ENCODE measurements around the gene TM7SF2. TPM values are rescaled to one million over a fixed set of nuclear protein-coding genes. Genes with fewer than 3 reads are reported as not detected.
A peak's percentile ranks its signal among the peaks of the same experiment; 100 is the strongest.

The TM7SF2 gene
- total RNA-seq, 1 experiment from 2014 or later = 73.8 TPM

- Histone ChIP-seq H3K36me3 (ENCODE audit: control insufficient read depth, insufficient read depth, low read length) (peaks cover 2% of the 10 kb centered on the region; the same call in 1 of the 2 replicates), H3K4me1 (peaks cover 10% of the 10 kb centered on the region; the same call in 1 of the 2 replicates), H3K9me3 (no peaks in the 10 kb centered on the region), H3K27me3 (replicated peaks; ENCODE audit: control insufficient read depth, insufficient read depth, low read length) (no peaks in the 10 kb centered on the region), H3K4me3 (ENCODE audit: low read depth, low read length) (no peak overlapping the region)
- intact Hi-C loops (cut with micrococcal nuclease; ENCODE audit: unreplicated experiment) = no loop called here
- ChIA-PET POLR2A (no interaction called here), CTCF (interaction anchor here (0.5 kb wide), 1 partner anchor 25 kb away, joined by 5 read pairs; no protein-coding TSS in a partner anchor)
- no peaks in the 10 kb centered on the region for H3K27me3 Mint-ChIP-seq (ENCODE audit: insufficient read depth, unreplicated experiment)
- DNase-seq = no peak
- H3K4me3 Mint-ChIP-seq (ENCODE audit: unreplicated experiment) = no peak overlapping the region
- H3K36me3 Mint-ChIP-seq (ENCODE audit: insufficient read depth, unreplicated experiment) = peaks cover 16% of the 10 kb centered on the region
- H3K4me1 Mint-ChIP-seq (ENCODE audit: low read depth, unreplicated experiment) = peaks cover 7% of the 10 kb centered on the region
- H3K27ac Mint-ChIP-seq (ENCODE audit: unreplicated experiment) = no peak overlapping the region
- no peaks in the 10 kb centered on the region for H3K9me3 Mint-ChIP-seq (ENCODE audit: unreplicated experiment)
- BruUV-seq (replicated peaks) = no TSS peak
- TF ChIP-seq, protein P1, sequence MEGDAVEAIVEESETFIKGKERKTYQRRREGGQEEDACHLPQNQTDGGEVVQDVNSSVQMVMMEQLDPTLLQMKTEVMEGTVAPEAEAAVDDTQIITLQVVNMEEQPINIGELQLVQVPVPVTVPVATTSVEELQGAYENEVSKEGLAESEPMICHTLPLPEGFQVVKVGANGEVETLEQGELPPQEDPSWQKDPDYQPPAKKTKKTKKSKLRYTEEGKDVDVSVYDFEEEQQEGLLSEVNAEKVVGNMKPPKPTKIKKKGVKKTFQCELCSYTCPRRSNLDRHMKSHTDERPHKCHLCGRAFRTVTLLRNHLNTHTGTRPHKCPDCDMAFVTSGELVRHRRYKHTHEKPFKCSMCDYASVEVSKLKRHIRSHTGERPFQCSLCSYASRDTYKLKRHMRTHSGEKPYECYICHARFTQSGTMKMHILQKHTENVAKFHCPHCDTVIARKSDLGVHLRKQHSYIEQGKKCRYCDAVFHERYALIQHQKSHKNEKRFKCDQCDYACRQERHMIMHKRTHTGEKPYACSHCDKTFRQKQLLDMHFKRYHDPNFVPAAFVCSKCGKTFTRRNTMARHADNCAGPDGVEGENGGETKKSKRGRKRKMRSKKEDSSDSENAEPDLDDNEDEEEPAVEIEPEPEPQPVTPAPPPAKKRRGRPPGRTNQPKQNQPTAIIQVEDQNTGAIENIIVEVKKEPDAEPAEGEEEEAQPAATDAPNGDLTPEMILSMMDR (IDR thresholded peaks at IDR 0.05; ENCODE audit: insufficient read depth in 1 of 2, low read depth in 1 of 2, low read length in 1 of 2, severe bottlenecking in 1 of 2, unreplicated experiment in 1 of 2) = no peak
These were observed 22.1 kb upstream of the TM7SF2 start for GRCh38 chr11:65089621-65090020.

GRCh38 chr11:65090628-65091027 is 21.0 kb upstream of the TM7SF2 start:
- intact Hi-C loops (cut with micrococcal nuclease; ENCODE audit: unreplicated experiment) = no loop called here
- Mint-ChIP-seq H3K9me3 (ENCODE audit: unreplicated experiment) (no peaks in the 10 kb centered on the region), H3K4me3 (ENCODE audit: unreplicated experiment) (no peak overlapping the region), H3K27ac (ENCODE audit: unreplicated experiment) (no peak overlapping the region), H3K4me1 (ENCODE audit: low read depth, unreplicated experiment) (peaks cover 4% of the 10 kb centered on the region), H3K36me3 (ENCODE audit: insufficient read depth, unreplicated experiment) (peaks cover 13% of the 10 kb centered on the region), H3K27me3 (ENCODE audit: insufficient read depth, unreplicated experiment) (no peaks in the 10 kb centered on the region)
- Histone ChIP-seq H3K36me3 (ENCODE audit: control insufficient read depth, insufficient read depth, low read length) (peaks cover 2% of the 10 kb centered on the region; the same call in 1 of the 2 replicates), H3K9me3 (no peaks in the 10 kb centered on the region), H3K4me3 (ENCODE audit: low read depth, low read length) (no peak overlapping the region), H3K27me3 (replicated peaks; ENCODE audit: control insufficient read depth, insufficient read depth, low read length) (no peaks in the 10 kb centered on the region), H3K4me1 (peaks cover 1% of the 10 kb centered on the region)
- POLR2A ChIA-PET = interaction anchor here (0.5 to 0.6 kb wide), 2 partner anchors 21 to 266 kb away, joined by 3 read pairs; no protein-coding TSS in a partner anchor
- CTCF ChIA-PET = interaction anchor here (0.7 to 1.4 kb wide), 2 partner anchors 11 to 27 kb away, joined by 3 to 4 read pairs; partner anchors contain the start of gene ZNHIT2
- TF ChIP-seq, protein P1 (IDR thresholded peaks at IDR 0.05; ENCODE audit: insufficient read depth in 1 of 2, low read depth in 1 of 2, low read length in 1 of 2, severe bottlenecking in 1 of 2, unreplicated experiment in 1 of 2) = no peak
- BruUV-seq (replicated peaks) = no TSS peak
- no peak for DNase-seq

GRCh38 chr11:65095427-65095826 is 16.2 kb upstream of the TM7SF2 start:
- no peak for DNase-seq
- Histone ChIP-seq H3K4me3 (ENCODE audit: low read depth, low read length) (no peak overlapping the region), H3K36me3 (ENCODE audit: control insufficient read depth, insufficient read depth, low read length) (0 out of 2 replicates have a peak, but pooled peaks cover 2% of the 10 kb centered on the region), H3K27me3 (replicated peaks; ENCODE audit: control insufficient read depth, insufficient read depth, low read length) (no peaks in the 10 kb centered on the region), H3K9me3 (no peaks in the 10 kb centered on the region), H3K4me1 (peaks cover 10% of the 10 kb centered on the region)
- Mint-ChIP-seq H3K36me3 (ENCODE audit: insufficient read depth, unreplicated experiment) (peaks cover 14% of the 10 kb centered on the region), H3K4me3 (ENCODE audit: unreplicated experiment) (peak overlapping the region; percentile 86), H3K9me3 (ENCODE audit: unreplicated experiment) (no peaks in the 10 kb centered on the region), H3K4me1 (ENCODE audit: low read depth, unreplicated experiment) (peaks cover 12% of the 10 kb centered on the region), H3K27me3 (ENCODE audit: insufficient read depth, unreplicated experiment) (no peaks in the 10 kb centered on the region), H3K27ac (ENCODE audit: unreplicated experiment) (peak overlapping the region; percentile 90)
- BruUV-seq (replicated peaks) = no TSS peak
- CTCF ChIA-PET = interaction anchor here (1.7 to 2.6 kb wide), 2 partner anchors 15 to 17 kb away, joined by 9 to 10 read pairs; partner anchors contain the start of gene TM7SF2
- intact Hi-C loops (cut with micrococcal nuclease; ENCODE audit: unreplicated experiment) = no loop called here
- POLR2A ChIA-PET = interaction anchor here (0.9 kb wide), 1 partner anchor 16 kb away, joined by 5 read pairs; the partner anchor contains the start of gene TM7SF2
- TF ChIP-seq, protein P1 (IDR thresholded peaks at IDR 0.05; ENCODE audit: insufficient read depth in 1 of 2, low read depth in 1 of 2, low read length in 1 of 2, severe bottlenecking in 1 of 2, unreplicated experiment in 1 of 2) = no peak

Measured in Caco-2 (cell line).